SK-N-MC (cell line): Measurements from ENCODE around the gene PFKP.

Experiments
- EZH2 ChIP-seq: fragments of 200-600 bp; sonication (generic); IDR thresholded peaks from one replicate; pipeline ENCODE4 v1.6.1; 2017; ENCODE audit warnings: antibody characterized with exemption
- FOXP2 ChIP-seq: optimal IDR thresholded peaks from 2 replicates; pipeline ENCODE3; 2011; ENCODE audit warnings: mild to moderate bottlenecking, moderate library complexity; ENCODE audit not compliant: insufficient read depth; ENCODE audit errors: extremely low read length, control extremely low read depth
- POLR2AphosphoS5 ChIP-seq: IDR thresholded peaks from 2 replicates; pipeline ENCODE4 v1.6.1; 2012; ENCODE audit warnings: mild to moderate bottlenecking, low read depth, low read length, borderline replicate concordance

GRCh38 chr10:3022027-3022426 is 45.3 kb upstream of the PFKP start:
- no peak for TF ChIP-seq EZH2
- TF ChIP-seq POLR2AphosphoS5 = no peak
- TF ChIP-seq FOXP2 = no peak
